Fibroblast of lung (primary cell): ENCODE results near the gene MAGI2.

ENCODE experiments used
- EZH2 ChIP-seq: IDR thresholded peaks from 2 replicates; pipeline ENCODE4 v1.5.1; 2012; ENCODE audit warnings: low read length, control low read depth, mild to moderate bottlenecking; ENCODE audit errors: missing control alignments
- TF ChIP-seq, protein P1 (sequence below), 2 donors: IDR thresholded peaks in 1 of 2; conservative IDR thresholded peaks in 1 of 2; 1 replicate in 1 of 2; 2 replicates in 1 of 2; pipeline ENCODE4 v1.5.1; 2011 to 2012; ENCODE audit warnings: low read length in 2 of 2, control low read depth in 1 of 2, inconsistent platforms in 1 of 2, low read depth in 1 of 2, mild to moderate bottlenecking in 1 of 2

DNA sequence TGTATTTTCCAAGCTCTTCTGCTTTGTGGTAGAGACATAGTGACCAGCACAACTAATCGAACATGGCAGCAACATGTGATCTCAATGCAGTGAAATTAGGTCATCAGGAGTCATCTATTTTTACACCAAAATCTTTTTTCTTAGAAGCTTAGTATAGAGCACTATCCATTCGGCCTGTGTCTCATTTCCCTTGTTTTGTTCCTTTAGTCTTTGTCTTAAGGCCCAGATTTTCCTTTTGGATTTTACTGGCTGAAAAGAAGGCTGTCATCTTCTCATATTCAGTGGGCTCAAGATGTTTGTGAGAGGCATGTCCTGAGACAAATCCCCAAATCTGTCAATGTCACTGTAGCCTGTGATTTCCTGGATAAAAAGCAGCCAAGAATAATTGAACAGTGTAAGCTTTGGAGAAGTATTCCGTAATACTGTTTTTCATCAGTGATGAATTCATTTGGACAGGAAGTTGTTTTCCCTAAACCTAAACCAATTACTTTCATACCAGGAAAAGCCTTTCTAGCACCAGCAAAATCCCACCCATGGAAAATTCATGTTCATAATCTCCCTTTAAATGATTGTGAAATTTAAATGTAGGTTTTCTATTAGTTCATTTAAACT lies 55.2 kb downstream of the MAGI2 start:
- TF ChIP-seq, protein P1, sequence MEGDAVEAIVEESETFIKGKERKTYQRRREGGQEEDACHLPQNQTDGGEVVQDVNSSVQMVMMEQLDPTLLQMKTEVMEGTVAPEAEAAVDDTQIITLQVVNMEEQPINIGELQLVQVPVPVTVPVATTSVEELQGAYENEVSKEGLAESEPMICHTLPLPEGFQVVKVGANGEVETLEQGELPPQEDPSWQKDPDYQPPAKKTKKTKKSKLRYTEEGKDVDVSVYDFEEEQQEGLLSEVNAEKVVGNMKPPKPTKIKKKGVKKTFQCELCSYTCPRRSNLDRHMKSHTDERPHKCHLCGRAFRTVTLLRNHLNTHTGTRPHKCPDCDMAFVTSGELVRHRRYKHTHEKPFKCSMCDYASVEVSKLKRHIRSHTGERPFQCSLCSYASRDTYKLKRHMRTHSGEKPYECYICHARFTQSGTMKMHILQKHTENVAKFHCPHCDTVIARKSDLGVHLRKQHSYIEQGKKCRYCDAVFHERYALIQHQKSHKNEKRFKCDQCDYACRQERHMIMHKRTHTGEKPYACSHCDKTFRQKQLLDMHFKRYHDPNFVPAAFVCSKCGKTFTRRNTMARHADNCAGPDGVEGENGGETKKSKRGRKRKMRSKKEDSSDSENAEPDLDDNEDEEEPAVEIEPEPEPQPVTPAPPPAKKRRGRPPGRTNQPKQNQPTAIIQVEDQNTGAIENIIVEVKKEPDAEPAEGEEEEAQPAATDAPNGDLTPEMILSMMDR (conservative IDR thresholded peaks at IDR 0.05 in 1 of 2, IDR thresholded peaks at IDR 0.05 in 1 of 2; ENCODE audit: low read depth in 1 of 2, low read length in 2 of 2), result no peak
- no peak for TF ChIP-seq EZH2
